ENCODE measurements around the gene CFAP46.
"Not testable (repeated sequence)": the region's sequence is repeated elsewhere in the genome, so short reads cannot be mapped to it uniquely, and the experiment has no call there.

The CFAP46 gene

GRCh38 chr10:132825783-132826523 lies 116.4 kb downstream of the CFAP46 start:
- not testable (repeated sequence) for DNase-seq (ENCODE audit: low spot score)

DNA sequence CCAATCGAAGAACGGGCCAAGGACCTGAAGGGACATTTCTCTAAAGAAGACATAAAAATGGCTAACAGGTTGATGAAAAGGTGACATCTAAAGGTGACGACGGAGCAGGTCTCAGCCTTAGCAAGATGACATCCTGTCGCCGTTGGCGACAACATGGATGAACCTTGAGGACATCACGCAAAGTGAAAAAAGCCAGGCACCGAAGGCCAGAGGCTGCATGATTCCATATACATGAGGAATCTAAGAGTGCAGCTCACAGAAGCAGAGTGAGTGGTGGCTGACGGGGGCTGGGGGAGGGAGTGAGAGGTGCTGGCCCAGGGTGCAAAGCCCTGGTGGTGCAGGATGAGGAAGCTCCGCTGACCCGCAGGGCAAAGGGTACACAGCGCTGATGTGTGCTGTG lies 122.3 kb downstream of the CFAP46 start:
- no peak for DNase-seq (ENCODE audit: low spot score)

DNA sequence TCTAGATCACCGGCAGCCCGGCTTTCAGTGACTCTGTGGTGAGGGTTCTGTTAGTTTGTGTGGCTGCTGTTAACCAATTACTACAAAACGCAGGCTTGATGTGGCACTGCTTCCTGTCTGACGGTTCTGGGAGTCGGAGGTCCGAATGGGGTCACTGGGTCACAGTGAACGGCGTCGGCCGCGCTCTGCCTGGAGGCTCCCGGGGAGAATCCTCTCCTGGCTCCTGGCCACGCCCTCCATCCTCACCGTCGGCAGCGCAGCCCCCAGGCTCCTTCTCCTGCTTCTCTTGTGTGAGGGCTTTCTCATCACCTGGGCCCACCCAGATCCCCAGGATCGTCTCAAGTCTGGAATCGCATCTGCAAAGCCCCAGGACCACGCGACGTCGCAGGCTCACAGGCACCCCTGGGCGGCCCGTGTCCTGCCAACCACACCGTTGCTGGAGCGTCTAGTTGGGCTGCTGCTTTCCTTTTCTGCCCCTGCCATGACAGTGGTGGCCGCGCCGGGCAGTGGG lies 124.6 kb downstream of the CFAP46 start:
- no peak for DNase-seq (ENCODE audit: low spot score)

DNA sequence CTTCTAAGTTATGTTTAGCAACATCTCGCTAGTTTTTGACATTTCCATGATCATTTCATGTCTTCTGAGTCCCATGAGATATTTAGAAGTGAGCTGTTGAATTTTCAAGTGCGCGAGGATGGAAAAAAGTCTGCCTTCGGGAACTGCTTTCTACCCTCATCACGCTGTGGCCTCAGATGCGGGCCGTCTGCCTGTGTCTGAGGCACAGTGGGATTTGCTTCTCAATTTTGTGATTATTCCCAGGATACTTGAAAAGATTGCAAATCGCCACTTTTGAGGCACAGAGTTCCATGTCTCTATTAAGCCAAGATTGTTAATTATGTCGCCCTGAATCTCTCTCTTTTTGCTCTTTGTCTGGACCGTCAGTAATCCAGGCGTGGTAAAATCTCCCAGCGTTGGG lies 125.7 kb downstream of the CFAP46 start:
- no peak for DNase-seq (ENCODE audit: low spot score)

DNA sequence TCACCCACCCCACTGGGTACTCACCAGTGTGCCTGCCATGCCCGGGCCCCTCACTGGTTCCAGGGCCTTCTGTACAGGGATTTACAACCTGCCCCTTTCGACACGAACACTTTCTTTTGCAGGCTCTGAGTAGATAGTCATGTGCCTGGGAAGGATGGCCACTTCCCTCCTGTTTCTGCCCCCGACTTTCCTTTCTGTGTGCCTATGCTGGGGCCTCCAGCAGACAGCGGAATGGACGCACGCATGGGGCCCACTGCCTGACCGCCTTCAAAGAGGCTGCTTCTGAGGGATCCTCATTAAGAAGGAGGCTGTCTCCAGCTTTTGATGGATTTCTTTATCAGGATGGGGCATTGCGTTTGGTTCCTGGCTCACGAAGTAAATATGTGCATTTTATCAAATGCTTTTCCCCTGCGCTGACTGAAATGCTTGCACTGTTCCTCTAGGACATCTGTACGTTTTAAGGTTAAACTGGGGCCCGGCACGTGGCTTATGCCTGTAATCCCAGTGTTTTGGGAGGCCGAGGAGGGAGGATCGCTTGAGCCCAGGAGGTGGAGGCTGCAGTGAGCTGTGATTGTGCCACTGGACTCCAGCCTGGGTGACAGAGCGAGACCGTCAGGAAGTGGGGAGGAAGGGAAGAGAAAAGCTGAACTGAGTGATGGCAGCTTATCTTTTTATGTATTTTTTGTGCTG lies 127.1 kb downstream of the CFAP46 start:
- DNase-seq (ENCODE audit: low spot score), result no peak

GRCh38 chr10:132814469-132814856 lies 127.9 kb downstream of the CFAP46 start:
- DNase-seq (ENCODE audit: low spot score), result no peak

- DNase-seq (ENCODE audit: low spot score), result no peak
These were observed 128.6 kb downstream of the CFAP46 start for GRCh38 chr10:132813560-132814468.

- no peak for DNase-seq (ENCODE audit: low spot score)
These were observed 129.4 kb downstream of the CFAP46 start for GRCh38 chr10:132813001-132813401.

DNA sequence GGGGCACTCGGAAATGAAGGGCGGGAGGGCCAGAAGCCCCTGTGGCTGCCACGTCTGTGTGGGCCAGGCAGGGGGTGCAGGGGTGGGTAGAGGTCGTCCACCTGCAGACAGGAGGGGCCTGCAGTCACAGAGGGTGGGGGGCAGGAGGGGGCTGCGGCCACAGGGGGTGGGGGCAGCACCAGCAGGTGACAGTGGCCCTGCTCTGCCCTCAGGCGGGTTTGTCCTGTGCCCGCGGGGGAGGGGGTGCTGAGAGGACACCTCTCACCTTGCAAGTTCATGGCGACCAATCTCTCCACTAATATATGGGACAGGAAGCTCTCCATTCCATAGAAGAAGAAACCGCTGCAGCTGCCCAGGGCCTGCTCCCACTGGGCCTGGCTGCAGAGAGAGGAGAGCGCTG lies 129.8 kb downstream of the CFAP46 start:
- no peak for DNase-seq (ENCODE audit: low spot score)

GRCh38 chr10:132811891-132812481 lies 130.4 kb downstream of the CFAP46 start:
- DNase-seq (ENCODE audit: low spot score), result no peak

GRCh38 chr10:132810807-132811700 lies 131.3 kb downstream of the CFAP46 start:
- no peak for DNase-seq (ENCODE audit: low spot score)

DNA sequence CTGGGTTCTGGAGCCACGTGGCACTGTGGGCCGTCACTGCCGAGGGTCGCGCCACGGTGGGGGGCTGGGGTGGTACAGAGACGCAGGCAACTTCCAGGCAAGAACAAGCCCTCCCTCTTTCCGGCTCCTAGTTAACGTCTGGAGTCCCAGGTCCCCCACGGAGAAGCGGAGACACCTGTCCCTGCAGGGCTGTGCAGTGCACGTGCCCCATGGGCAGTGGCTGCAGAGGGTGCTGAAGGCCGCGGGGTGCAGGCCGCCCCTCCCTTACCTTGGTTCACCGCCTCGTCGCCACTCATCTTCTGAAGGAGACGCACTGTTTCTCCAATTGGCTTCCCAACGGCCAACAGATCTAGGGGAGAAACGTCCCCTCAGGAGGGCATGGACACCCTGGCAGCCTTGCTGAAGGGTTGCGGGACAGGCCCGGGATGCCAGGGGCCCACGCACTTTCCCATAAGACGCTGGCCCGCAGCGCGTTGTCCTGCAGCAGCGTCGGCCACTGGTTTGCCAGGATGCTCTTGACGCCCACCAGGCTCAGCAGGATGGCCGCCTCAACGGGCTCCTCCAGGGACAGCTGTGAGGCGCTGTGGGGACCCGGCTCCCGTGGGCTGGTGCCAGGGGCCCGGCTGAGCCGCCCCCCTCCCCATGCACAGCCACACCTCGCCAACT lies 132.1 kb downstream of the CFAP46 start:
- no peak for DNase-seq (ENCODE audit: low spot score)

GRCh38 chr10:132809232-132810140 lies 132.9 kb downstream of the CFAP46 start:
- no peak for DNase-seq (ENCODE audit: low spot score)

DNA sequence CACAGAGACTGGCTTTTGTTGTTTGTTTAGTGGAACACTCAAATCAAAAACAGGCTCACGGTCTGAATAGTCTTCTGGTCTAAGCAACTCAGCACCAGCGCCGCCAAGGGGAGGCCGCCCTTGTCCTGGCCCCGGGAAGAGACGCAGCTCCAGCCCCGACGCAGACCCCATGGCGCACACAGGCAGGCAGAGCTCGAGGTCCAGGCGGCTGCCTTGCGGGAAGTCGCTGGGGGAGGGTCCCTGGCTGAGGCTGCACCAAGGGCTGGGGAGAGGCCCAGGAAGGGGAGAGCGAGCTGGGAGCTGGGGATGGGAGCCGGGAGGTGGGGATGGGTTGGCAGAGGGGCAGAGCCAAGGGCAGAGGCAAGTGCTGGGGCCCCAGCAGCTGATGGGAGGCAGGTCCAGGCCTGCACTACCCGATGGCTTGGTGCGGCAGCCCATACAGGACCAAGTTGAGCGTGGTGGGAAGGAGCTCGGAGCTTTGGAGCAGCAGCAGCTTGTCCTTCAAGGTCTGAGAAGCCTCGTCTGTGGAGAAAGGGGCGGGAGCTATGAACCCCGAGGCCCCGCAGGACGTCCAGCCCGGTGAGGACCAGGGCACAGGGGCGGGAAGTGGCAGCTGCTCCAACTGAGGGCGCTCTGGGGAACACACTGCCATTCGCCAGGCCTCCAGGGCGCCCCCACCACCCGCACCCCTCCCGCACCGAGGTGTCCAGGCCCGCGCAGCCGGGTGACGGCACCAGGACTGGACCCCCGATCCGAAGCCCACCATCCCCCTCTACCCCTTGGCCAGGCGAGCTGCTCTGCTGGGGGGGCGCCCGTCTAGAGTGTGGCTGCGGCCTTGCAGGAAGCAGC lies 133.8 kb downstream of the CFAP46 start:
- no peak for DNase-seq (ENCODE audit: low spot score)

DNA sequence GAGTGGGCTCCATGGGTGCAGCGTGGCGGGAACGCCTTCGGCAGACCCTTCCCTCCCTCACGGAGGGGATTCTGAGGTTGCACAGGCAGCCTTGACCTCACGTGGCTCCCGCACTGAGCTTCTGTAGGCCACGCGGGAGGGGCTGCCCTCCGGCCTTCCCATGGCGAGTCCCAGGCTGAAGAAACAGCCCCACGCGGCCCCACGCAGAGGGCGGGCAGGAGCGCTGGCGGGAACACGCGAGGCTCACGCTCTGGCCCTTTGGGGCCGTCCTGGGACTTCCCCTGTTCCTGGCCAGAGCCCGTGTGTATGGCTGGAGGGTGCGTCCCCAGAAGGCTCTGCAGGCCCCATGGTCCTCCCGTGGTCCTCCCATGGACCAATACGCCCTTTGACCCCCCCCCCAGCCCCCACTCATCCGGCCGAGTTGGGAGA lies 134.7 kb downstream of the CFAP46 start:
- no peak for DNase-seq (ENCODE audit: low spot score)

DNA sequence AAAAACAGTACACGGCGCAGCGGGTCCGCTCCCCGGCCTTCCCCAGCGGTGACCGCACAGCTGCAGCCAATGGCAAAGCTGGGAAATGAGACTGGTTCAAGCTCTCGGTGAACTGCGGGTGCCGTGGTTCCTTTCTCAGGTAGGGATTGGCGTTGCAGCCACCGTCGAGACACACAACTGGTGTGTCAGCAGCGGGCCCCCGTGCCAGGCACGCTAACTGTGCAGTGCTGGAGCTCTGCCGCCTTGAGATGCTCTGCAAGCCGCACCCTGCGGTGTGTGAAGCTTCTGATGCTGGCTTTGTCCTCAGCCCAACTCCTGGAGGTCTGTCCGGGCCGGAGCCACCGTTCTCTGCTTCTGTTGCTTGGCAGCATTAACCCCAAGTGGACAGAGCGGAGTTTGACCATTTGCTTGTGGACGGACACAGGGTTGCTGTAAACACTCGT lies 135.8 kb downstream of the CFAP46 start:
- no peak for DNase-seq (ENCODE audit: low spot score)

- DNase-seq (ENCODE audit: low spot score), result no peak
These were observed 136.3 kb downstream of the CFAP46 start for GRCh38 chr10:132806110-132806509.

DNA sequence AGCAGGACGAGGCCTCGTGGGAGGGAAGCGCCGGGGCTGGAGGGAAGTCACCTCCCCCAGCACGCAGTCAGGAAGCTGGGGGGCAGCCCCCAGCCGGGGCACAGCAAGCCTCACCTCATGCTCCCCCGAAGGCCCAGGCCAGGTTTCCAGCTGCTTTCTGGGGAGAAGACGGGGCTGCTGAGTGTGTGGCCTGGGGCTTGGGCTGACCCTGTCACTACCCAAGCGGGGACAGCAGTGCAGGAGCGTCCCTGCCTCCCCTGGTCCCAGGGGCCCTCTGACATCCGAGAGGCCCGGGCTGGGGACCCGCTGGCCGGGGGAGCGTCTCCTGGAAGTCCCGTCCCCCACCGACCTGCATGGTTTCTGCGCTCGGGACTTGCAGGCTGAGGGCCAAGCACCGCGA lies 136.8 kb downstream of the CFAP46 start:
- no peak for DNase-seq (ENCODE audit: low spot score)

Data from RKO (cell line).